ENCODE data around the gene ZCCHC24.

- TF ChIP-seq CTCF (IDR thresholded peaks at IDR 0.05): no peak
- TF ChIP-seq RAD21 (IDR thresholded peaks at IDR 0.05; ENCODE audit: low read length): no peak
- TF ChIP-seq JUND (IDR thresholded peaks at IDR 0.05): no peak
- TF ChIP-seq MEF2A (IDR thresholded peaks at IDR 0.05; ENCODE audit: borderline replicate concordance, low read depth): no peak
- no peak for TF ChIP-seq MAX (IDR thresholded peaks at IDR 0.05; ENCODE audit: low read depth)
Observed at GRCh38 chr10:79402625-79402946, 42.8 kb downstream of the ZCCHC24 start.

Data from SK-N-SH (cell line).